ENCODE measurements around the gene PRKN.

PRKN gene

GRCh38 chr6:162026843-162027242, 700.7 kb downstream of the PRKN start:
- ATAC-seq: no peak
- TF ChIP-seq ISL1 (CRISPR knock-in tag; IDR thresholded peaks at IDR 0.05) (no peak), POU6F1 (CRISPR knock-in tag; IDR thresholded peaks at IDR 0.05; ENCODE audit: borderline replicate concordance, low read depth) (no peak), PPARA (CRISPR knock-in tag; IDR thresholded peaks at IDR 0.05; ENCODE audit: borderline replicate concordance) (no peak), PATZ1 (CRISPR knock-in tag; IDR thresholded peaks at IDR 0.05; ENCODE audit: borderline replicate concordance) (no peak), CREB5 (CRISPR knock-in tag; IDR thresholded peaks at IDR 0.05; ENCODE audit: low read depth) (no peak), ESRRG (CRISPR knock-in tag; IDR thresholded peaks at IDR 0.05) (no peak), RARB (CRISPR knock-in tag; IDR thresholded peaks at IDR 0.05) (no peak)

GRCh38 chr6:162026031-162026430, 701.5 kb downstream of the PRKN start:
- ATAC-seq: no peak
- TF ChIP-seq RARB (CRISPR knock-in tag; IDR thresholded peaks at IDR 0.05) (no peak), CSRNP3 (CRISPR knock-in tag; IDR thresholded peaks at IDR 0.05) (no peak), ZFP30 (CRISPR knock-in tag; IDR thresholded peaks at IDR 0.05) (no peak), TOX (CRISPR knock-in tag; IDR thresholded peaks at IDR 0.05; ENCODE audit: borderline replicate concordance) (no peak), ZNF70 (CRISPR knock-in tag; IDR thresholded peaks at IDR 0.05) (no peak), BACH2 (CRISPR knock-in tag; IDR thresholded peaks at IDR 0.05; ENCODE audit: borderline replicate concordance) (no peak), ZNF8 (CRISPR knock-in tag; IDR thresholded peaks at IDR 0.05) (no peak)

GRCh38 chr6:162019349-162019748, 708.2 kb downstream of the PRKN start:
- ATAC-seq: no peak
- TF ChIP-seq TSHZ2 (CRISPR knock-in tag; IDR thresholded peaks at IDR 0.05): 0 out of 2 replicates have a peak, but pooled peaks have one; percentile 35
- TF ChIP-seq ZFP3 (CRISPR knock-in tag; IDR thresholded peaks at IDR 0.05): no peak
- no peak for TF ChIP-seq CREB5 (CRISPR knock-in tag; IDR thresholded peaks at IDR 0.05; ENCODE audit: low read depth)
- TF ChIP-seq ZNF8 (CRISPR knock-in tag; IDR thresholded peaks at IDR 0.05): no peak
- TF ChIP-seq RARB (CRISPR knock-in tag; IDR thresholded peaks at IDR 0.05): no peak
- TF ChIP-seq SNAI2 (CRISPR knock-in tag; IDR thresholded peaks at IDR 0.05): no peak
- TF ChIP-seq PATZ1 (CRISPR knock-in tag; IDR thresholded peaks at IDR 0.05; ENCODE audit: borderline replicate concordance): no peak
- no peak for TF ChIP-seq BACH2 (CRISPR knock-in tag; IDR thresholded peaks at IDR 0.05; ENCODE audit: borderline replicate concordance)
- peak; percentile 59 for TF ChIP-seq ISL1 (CRISPR knock-in tag; IDR thresholded peaks at IDR 0.05)

All from SK-N-SH treated with all-trans-retinoic acid at 6 μM for 48 hours (cell line).